Measurements from ENCODE around the gene CDC25B.
A peak's percentile ranks its signal among the peaks of the same experiment; 100 is the strongest.
"Not testable (repeated sequence)": the region's sequence is repeated elsewhere in the genome, so short reads cannot be mapped to it uniquely, and the experiment has no call there.

Gene CDC25B

GRCh38 chr20:3821996-3822395 is 25.9 kb downstream of the CDC25B start:
- DNase-seq (ENCODE audit: low read depth in 2 of 3, low spot score in 1 of 3) = no peak

GRCh38 chr20:3823881-3824280 is 27.8 kb downstream of the CDC25B start:
- DNase-seq (ENCODE audit: low read depth in 2 of 3, low spot score in 1 of 3) = no peak

GRCh38 chr20:3825526-3825925 is 29.4 kb downstream of the CDC25B start:
- DNase-seq (ENCODE audit: low read depth in 2 of 3, low spot score in 1 of 3) = no peak

DNA sequence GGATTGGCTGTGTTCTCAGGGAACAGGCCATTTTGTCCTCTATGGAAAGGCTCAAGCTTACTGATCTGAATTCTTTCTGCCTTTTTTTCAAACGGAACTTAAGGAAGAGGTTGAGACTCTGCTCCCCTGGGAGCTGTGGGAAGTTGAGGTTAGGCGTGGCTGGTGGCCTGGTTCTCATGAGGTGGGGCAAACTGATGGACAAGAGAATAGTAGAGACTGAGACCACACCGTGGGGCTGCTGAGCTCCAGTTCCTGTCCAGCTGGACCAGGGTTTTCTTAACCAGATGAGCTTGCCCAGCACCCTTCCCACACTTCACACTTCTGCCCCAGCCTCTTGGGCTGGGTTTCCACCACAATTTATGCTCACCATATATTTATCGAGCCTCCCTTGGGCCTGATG is 30.3 kb downstream of the CDC25B start:
- DNase-seq (ENCODE audit: low read depth in 2 of 3, low spot score in 1 of 3) = no peak

- no peak for DNase-seq (ENCODE audit: low read depth in 2 of 3, low spot score in 1 of 3)
These were observed 32.7 kb downstream of the CDC25B start for GRCh38 chr20:3828798-3829197.

DNA sequence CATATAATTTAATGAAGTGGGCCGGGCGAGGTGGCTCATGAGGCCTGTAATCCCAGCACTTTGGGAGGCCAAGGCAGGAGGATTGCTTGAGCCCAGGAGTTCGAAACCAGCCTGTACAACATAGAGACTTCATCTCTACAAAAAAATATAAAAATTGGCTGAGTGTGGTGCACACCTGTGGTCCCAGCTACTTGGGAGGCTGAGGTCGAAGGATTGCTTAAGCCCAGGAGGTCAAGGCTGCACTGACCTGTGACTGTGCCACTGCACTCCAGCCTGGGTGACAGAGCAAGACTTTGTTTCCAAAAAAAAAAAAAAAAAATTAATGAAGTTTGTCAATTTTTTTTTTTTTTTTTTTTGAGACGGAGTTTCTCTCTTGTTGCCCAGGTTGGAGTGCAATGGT is 33.8 kb downstream of the CDC25B start:
- not testable (repeated sequence) for DNase-seq (ENCODE audit: low read depth in 2 of 3, low spot score in 1 of 3)

- no peak for DNase-seq (ENCODE audit: low read depth in 2 of 3, low spot score in 1 of 3)
These were observed 40.0 kb downstream of the CDC25B start for GRCh38 chr20:3836132-3836531.

DNA sequence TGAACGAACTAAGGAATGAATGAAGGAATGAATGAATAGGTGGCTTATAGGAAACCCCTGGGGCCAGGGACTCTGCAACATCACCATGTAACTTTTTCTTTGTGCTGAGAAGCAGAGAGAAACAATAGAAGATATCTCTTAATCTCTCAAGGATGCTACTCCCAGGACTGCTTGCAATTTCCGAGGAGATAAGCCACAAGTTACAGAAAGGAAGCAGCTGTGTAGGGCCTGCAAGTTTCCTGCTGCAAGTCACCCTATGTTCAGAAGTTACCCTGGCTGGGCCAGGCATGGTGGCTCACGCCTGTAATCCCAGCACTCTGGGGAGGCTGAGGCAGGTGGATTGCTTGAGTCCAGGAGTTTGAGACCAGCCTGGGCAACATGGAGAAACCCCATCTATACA is 43.2 kb downstream of the CDC25B start:
- DNase-seq (ENCODE audit: low read depth in 2 of 3, low spot score in 1 of 3) = no peak

DNA sequence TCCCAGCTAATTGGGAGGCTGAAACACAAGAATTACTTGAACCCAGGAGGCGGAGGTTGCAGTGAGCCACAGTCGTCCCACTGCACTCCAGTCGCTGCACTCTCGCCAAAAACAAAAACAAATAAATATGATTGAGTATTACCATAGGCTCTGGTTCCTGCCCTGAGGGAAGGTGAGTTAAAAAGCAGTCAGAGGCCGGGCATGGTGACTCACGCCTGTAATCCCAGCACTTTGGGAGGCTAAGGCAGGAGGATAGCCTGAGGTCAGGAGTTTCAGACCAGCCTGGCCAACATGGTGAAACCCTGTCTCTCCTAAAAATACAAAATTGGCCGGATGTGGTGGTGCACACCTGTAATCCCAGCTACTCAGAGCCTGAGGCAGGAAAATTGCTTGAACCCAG is 44.1 kb downstream of the CDC25B start:
- not testable (repeated sequence) for DNase-seq (ENCODE audit: low read depth in 2 of 3, low spot score in 1 of 3)

DNA sequence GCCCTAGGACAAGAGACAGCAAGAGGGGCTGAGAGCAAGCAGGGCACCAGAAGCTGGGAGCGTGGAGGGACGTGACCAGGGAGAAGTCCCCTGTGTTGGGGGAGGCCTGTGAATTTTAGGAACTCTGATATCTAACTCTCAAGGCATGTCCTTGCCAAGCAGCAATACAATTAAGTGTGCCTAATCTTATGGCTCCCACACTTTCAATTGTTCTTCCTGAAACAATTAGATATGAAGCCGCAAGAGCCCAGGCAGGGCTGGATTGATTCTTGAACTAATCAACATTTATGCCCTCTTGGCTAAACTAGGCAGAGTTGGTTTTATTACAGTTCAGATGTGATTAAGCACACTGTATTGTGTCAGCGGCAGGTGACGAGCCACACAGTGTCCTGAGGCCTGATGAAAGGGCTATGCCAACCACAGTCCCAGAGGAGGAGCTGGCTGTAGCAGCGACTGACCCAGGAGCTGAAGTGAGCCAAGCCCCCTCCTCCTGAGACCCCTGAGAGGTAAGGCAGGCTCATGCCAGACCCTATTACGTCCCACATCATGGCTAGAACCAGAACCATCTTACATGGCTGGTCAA is 46.3 kb downstream of the CDC25B start:
- no peak for DNase-seq (ENCODE audit: low read depth in 2 of 3, low spot score in 1 of 3)

GRCh38 chr20:3843490-3843889 is 47.4 kb downstream of the CDC25B start:
- DNase-seq (ENCODE audit: low read depth in 2 of 3, low spot score in 1 of 3) = no peak

DNA sequence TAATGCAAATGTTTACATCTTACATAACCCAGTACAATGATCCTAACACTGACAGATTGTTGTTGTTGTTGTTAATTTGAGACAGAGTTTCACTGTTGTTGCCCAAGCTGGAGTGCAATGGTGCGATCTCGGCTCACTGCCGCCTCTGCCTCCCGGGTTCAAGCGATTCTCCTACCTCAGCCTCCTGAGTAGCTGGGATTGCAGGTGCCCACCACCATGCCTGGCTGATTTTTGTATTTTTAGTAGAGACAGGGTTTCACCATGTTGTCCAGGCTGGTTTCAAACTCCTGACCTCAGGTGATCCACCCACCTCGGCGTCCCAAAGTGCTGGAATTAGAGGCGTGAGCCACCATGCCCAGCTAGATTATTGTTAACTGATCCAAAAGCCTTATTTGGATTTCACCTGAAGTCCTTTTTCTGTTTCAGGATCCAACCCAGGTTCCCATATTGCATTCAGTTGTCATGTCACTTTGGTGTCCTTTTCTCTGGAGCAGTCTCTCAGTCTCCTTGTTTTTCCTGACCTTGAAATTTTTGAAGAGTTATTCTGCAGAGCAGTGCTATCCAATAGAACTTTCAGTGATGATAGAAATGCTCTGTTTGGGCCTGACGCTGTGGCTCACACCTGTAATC is 48.0 kb downstream of the CDC25B start:
- not testable (repeated sequence) for DNase-seq (ENCODE audit: low read depth in 2 of 3, low spot score in 1 of 3)

DNA sequence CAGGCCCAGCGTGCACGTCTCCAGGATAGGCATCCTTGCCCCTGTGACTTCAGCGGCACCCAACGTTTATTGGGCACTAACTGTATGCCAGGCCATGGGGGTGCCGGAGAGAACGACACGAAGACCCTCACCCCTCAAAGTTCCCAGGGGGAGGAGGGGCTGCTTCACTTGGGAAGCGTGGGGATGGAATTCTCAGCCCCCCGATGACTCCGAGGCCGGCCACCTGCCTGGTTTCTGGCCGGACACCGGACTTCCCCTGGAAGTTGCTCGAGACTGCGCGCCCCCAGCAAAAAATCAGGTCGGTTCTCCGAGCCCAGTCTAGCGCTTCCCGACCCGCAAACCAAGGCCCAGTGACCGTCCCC is 50.2 kb downstream of the CDC25B start:
- DNase-seq (ENCODE audit: low read depth in 2 of 3, low spot score in 1 of 3) = no peak

DNA sequence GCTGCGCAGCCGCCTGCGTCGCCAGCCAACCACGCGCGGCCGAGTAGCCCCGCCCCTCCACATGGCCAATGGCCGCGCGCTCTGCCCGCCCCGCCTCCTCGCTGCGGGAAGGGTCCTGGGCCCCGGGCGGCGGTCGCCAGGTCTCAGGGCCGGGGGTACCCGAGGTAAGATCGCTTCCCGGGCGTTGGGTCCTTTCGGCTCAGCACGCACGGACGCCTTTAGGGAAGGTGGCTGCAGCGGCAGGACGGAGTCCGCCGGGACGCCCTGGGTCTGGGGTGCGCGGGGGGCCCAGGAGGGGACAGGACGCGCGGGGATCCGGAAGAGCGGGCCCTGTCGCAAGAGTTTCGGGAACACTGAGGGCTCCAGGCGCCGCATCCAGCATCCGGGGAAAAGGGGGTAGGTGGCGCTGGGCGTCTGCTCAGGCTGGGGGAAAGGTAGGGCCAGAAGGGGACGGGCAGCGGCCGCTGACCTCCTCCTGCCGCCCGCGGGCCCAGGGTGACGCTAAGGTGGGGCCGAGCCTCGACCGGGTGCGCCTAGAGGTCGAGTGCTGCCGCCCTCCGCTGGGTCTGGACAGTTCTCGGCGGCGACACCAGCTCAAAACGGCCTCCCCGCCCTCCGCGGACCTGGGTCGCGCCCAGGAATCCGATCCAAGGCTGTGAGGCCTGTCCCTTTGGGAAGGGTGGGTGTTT is 50.8 kb downstream of the CDC25B start, which contains the start of gene MAVS:
Gene MAVS, plus strand, starts transcription at position 95 of the 689 bp plus-strand sequence. CDS start 7,791 bp downstream, outside the sequence.
- DNase-seq (ENCODE audit: low read depth in 2 of 3, low spot score in 1 of 3) = peak; percentile 69 to 85 (median 79)

DNA sequence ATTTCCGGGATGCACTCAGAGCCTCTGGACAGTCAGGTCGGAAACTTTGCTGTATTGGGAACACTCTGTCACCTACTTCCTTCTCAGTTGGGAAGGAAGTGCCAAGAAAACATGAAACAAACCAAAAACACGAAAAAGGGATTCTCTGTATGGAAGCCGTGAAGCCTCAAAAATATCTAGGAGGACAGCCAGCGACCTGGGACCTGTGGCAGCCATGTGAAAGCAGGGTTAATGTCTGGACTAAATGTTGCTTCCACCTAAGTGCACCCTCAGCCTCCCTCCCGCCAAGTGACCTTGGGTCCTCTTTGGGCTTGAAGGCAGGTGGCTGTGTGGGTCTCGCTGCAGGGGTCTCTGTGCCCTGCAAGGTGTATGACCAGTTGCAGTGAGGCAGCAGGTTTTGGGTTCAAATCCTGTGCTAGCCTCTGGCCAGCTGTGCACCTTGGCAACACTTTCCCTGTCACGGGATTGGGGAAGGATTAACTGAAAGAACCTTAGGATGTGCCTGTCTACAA is 51.4 kb downstream of the CDC25B start:
- no peak for DNase-seq (ENCODE audit: low read depth in 2 of 3, low spot score in 1 of 3)

GRCh38 chr20:3848565-3848964 is 52.5 kb downstream of the CDC25B start:
- DNase-seq (ENCODE audit: low read depth in 2 of 3, low spot score in 1 of 3) = no peak

GRCh38 chr20:3854462-3854871 is 58.4 kb downstream of the CDC25B start:
- no peak for DNase-seq (ENCODE audit: low read depth in 2 of 3, low spot score in 1 of 3)
